ENCODE results near the gene AOPEP. TPM values are rescaled to one million over a fixed set of nuclear protein-coding genes. Genes with fewer than 3 reads are reported as not detected.

The AOPEP gene
- polyA plus RNA-seq, 1 of the 3 experiments (the other 2 are of a cell fraction): 54.6 TPM

- ChIA-PET CTCF (no interaction called here), POLR2A (no interaction called here)
- Histone ChIP-seq H2AFZ (ENCODE audit: low read depth) (no peak overlapping the region), H3K9me2 (no peaks in the 10 kb centered on the region), H3F3A (replicated peaks; ENCODE audit: insufficient read depth) (peaks cover 14% of the 10 kb centered on the region), H3K9ac (no peak overlapping the region), H3K36me3 (replicated peaks in 1 of 2; ENCODE audit: control insufficient read depth in 1 of 2, insufficient read depth in 2 of 2, low read length in 1 of 2) (no peaks in the 10 kb centered on the region), H3K9me3 (no peaks in the 10 kb centered on the region), H4K20me1 (ENCODE audit: insufficient read depth) (no peaks in the 10 kb centered on the region), H3K4me3 (ENCODE audit: low read depth in 2 of 2, low read length in 1 of 2) (no peak overlapping the region), H3K27ac (ENCODE audit: low read depth in 2 of 2, low read length in 1 of 2) (peak overlapping the region; percentile 39 to 77), H3K27me3 (ENCODE audit: insufficient read depth) (no peaks in the 10 kb centered on the region), H3K4me2 (no peak overlapping the region), H3K4me1 (ENCODE audit: control insufficient read depth in 1 of 2, insufficient read depth in 2 of 2, low read depth in 1 of 2, low read length in 1 of 2) (peaks cover 16 to 37% of the 10 kb centered on the region in 2 experiments; a peak in 3 of 4 replicates), H3K79me2 (ENCODE audit: insufficient read depth) (no peaks in the 10 kb centered on the region)
- WGBS (ENCODE audit: low lambda C conversion rate): 38% methylated on average over 14 of the region's 14 CpGs
- no peak for DNase-seq
- TF ChIP-seq, protein P1, sequence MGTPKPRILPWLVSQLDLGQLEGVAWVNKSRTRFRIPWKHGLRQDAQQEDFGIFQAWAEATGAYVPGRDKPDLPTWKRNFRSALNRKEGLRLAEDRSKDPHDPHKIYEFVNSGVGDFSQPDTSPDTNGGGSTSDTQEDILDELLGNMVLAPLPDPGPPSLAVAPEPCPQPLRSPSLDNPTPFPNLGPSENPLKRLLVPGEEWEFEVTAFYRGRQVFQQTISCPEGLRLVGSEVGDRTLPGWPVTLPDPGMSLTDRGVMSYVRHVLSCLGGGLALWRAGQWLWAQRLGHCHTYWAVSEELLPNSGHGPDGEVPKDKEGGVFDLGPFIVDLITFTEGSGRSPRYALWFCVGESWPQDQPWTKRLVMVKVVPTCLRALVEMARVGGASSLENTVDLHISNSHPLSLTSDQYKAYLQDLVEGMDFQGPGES (IDR thresholded peaks at IDR 0.05; ENCODE audit: low read depth, low read length): no peak
- TF ChIP-seq TEAD4 (IDR thresholded peaks at IDR 0.05; ENCODE audit: borderline replicate concordance, insufficient read depth) (no peak), RFX5 (IDR thresholded peaks at IDR 0.05; ENCODE audit: low read length) (no peak), FOSL2 (IDR thresholded peaks at IDR 0.05; ENCODE audit: borderline replicate concordance, low read depth) (peak; percentile 73), JUND (IDR thresholded peaks at IDR 0.05) (peak; percentile 71), NRF1 (IDR thresholded peaks at IDR 0.05; ENCODE audit: low read depth, low read length) (no peak), RCOR1 (IDR thresholded peaks at IDR 0.05; ENCODE audit: low read length) (no peak), MXI1 (IDR thresholded peaks at IDR 0.05; ENCODE audit: low read depth, low read length) (no peak), MAX (IDR thresholded peaks at IDR 0.05; ENCODE audit: low read depth) (peak; percentile 99), YY1 (IDR thresholded peaks at IDR 0.05; ENCODE audit: low read depth) (no peak), USF1 (IDR thresholded peaks at IDR 0.05; ENCODE audit: borderline replicate concordance, low read depth) (no peak), RXRA (IDR thresholded peaks at IDR 0.05; ENCODE audit: borderline replicate concordance, low read depth) (no peak), GABPA (IDR thresholded peaks at IDR 0.05; ENCODE audit: low read depth) (no peak), FOXM1 (IDR thresholded peaks at IDR 0.05; ENCODE audit: low read depth) (no peak), CHD2 (IDR thresholded peaks at IDR 0.05; ENCODE audit: low read length, partially characterized antibody) (no peak), ELF1 (IDR thresholded peaks at IDR 0.05) (no peak), TAF1 (IDR thresholded peaks at IDR 0.05; ENCODE audit: borderline replicate concordance, low read depth, low read length) (no peak), EP300 (IDR thresholded peaks at IDR 0.05; ENCODE audit: borderline replicate concordance in 1 of 2, low read depth in 1 of 2, low read length in 1 of 2) (peak in 1 of 2 experiments; percentile 32; a peak in 1 of 4 replicates), FOXJ3 (CRISPR knock-in tag; IDR thresholded peaks at IDR 0.05) (no peak)
- TF ChIP-seq, protein P2, sequence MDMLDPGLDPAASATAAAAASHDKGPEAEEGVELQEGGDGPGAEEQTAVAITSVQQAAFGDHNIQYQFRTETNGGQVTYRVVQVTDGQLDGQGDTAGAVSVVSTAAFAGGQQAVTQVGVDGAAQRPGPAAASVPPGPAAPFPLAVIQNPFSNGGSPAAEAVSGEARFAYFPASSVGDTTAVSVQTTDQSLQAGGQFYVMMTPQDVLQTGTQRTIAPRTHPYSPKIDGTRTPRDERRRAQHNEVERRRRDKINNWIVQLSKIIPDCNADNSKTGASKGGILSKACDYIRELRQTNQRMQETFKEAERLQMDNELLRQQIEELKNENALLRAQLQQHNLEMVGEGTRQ (IDR thresholded peaks at IDR 0.05; ENCODE audit: borderline replicate concordance, low read depth, low read length): no peak
- TF ChIP-seq, protein P3, sequence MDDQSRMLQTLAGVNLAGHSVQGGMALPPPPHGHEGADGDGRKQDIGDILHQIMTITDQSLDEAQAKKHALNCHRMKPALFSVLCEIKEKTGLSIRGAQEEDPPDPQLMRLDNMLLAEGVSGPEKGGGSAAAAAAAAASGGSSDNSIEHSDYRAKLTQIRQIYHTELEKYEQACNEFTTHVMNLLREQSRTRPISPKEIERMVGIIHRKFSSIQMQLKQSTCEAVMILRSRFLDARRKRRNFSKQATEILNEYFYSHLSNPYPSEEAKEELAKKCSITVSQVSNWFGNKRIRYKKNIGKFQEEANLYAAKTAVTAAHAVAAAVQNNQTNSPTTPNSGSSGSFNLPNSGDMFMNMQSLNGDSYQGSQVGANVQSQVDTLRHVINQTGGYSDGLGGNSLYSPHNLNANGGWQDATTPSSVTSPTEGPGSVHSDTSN (IDR thresholded peaks at IDR 0.05): peak; percentile 3; the same call in 1 of the 2 replicates
- TF ChIP-seq, protein P4, sequence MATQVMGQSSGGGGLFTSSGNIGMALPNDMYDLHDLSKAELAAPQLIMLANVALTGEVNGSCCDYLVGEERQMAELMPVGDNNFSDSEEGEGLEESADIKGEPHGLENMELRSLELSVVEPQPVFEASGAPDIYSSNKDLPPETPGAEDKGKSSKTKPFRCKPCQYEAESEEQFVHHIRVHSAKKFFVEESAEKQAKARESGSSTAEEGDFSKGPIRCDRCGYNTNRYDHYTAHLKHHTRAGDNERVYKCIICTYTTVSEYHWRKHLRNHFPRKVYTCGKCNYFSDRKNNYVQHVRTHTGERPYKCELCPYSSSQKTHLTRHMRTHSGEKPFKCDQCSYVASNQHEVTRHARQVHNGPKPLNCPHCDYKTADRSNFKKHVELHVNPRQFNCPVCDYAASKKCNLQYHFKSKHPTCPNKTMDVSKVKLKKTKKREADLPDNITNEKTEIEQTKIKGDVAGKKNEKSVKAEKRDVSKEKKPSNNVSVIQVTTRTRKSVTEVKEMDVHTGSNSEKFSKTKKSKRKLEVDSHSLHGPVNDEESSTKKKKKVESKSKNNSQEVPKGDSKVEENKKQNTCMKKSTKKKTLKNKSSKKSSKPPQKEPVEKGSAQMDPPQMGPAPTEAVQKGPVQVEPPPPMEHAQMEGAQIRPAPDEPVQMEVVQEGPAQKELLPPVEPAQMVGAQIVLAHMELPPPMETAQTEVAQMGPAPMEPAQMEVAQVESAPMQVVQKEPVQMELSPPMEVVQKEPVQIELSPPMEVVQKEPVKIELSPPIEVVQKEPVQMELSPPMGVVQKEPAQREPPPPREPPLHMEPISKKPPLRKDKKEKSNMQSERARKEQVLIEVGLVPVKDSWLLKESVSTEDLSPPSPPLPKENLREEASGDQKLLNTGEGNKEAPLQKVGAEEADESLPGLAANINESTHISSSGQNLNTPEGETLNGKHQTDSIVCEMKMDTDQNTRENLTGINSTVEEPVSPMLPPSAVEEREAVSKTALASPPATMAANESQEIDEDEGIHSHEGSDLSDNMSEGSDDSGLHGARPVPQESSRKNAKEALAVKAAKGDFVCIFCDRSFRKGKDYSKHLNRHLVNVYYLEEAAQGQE (IDR thresholded peaks at IDR 0.05; ENCODE audit: low read depth, low read length): no peak
- TF ChIP-seq, protein P5, sequence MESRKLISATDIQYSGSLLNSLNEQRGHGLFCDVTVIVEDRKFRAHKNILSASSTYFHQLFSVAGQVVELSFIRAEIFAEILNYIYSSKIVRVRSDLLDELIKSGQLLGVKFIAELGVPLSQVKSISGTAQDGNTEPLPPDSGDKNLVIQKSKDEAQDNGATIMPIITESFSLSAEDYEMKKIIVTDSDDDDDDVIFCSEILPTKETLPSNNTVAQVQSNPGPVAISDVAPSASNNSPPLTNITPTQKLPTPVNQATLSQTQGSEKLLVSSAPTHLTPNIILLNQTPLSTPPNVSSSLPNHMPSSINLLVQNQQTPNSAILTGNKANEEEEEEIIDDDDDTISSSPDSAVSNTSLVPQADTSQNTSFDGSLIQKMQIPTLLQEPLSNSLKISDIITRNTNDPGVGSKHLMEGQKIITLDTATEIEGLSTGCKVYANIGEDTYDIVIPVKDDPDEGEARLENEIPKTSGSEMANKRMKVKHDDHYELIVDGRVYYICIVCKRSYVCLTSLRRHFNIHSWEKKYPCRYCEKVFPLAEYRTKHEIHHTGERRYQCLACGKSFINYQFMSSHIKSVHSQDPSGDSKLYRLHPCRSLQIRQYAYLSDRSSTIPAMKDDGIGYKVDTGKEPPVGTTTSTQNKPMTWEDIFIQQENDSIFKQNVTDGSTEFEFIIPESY (IDR thresholded peaks at IDR 0.05; ENCODE audit: borderline replicate concordance, low read depth): no peak
These were observed 219.0 kb downstream of the AOPEP start for GRCh38 chr9:94945197-94946144.
